ENCODE measurements around the gene SHE.

DNA sequence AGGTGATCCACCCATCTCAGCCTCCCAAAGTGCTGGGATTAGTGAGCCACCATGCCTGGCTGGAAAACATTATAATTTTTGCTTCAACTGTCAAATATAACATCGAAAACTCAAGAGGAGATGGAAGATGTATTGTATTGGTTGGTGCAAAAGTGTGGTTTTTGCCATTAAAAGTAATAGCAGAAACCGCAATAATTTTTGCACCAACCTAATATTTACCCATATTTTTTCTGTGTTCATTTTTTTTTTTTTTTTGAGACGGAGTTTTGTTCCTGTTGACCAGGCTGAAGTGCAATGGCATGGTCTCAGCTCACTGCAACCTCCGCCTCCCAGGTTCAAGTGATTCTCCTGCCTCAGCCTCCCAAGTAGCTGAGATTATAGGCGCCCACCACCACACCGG, 27.1 kb upstream of the SHE start:
- TF ChIP-seq, protein P1, sequence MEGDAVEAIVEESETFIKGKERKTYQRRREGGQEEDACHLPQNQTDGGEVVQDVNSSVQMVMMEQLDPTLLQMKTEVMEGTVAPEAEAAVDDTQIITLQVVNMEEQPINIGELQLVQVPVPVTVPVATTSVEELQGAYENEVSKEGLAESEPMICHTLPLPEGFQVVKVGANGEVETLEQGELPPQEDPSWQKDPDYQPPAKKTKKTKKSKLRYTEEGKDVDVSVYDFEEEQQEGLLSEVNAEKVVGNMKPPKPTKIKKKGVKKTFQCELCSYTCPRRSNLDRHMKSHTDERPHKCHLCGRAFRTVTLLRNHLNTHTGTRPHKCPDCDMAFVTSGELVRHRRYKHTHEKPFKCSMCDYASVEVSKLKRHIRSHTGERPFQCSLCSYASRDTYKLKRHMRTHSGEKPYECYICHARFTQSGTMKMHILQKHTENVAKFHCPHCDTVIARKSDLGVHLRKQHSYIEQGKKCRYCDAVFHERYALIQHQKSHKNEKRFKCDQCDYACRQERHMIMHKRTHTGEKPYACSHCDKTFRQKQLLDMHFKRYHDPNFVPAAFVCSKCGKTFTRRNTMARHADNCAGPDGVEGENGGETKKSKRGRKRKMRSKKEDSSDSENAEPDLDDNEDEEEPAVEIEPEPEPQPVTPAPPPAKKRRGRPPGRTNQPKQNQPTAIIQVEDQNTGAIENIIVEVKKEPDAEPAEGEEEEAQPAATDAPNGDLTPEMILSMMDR (IDR thresholded peaks at IDR 0.05): no peak
- no peak for TF ChIP-seq POLR2A (IDR thresholded peaks at IDR 0.05)

All from right lobe of liver (tissue), 4 donors.